ENCODE data around the gene CBX2.
A peak's percentile ranks its signal among the peaks of the same experiment; 100 is the strongest.

CBX2 gene

GRCh38 chr17:79824893-79825579 lies 47.1 kb downstream of the CBX2 start:
- Histone ChIP-seq H3K27me3 (ENCODE audit: insufficient read depth, poor library complexity, severe bottlenecking) (no peaks in the 10 kb centered on the region), H3K4me3 (replicated peaks; ENCODE audit: insufficient read depth, low read length) (no peak overlapping the region), H3K27ac (replicated peaks) (no peak overlapping the region)
- TF ChIP-seq, protein P1, sequence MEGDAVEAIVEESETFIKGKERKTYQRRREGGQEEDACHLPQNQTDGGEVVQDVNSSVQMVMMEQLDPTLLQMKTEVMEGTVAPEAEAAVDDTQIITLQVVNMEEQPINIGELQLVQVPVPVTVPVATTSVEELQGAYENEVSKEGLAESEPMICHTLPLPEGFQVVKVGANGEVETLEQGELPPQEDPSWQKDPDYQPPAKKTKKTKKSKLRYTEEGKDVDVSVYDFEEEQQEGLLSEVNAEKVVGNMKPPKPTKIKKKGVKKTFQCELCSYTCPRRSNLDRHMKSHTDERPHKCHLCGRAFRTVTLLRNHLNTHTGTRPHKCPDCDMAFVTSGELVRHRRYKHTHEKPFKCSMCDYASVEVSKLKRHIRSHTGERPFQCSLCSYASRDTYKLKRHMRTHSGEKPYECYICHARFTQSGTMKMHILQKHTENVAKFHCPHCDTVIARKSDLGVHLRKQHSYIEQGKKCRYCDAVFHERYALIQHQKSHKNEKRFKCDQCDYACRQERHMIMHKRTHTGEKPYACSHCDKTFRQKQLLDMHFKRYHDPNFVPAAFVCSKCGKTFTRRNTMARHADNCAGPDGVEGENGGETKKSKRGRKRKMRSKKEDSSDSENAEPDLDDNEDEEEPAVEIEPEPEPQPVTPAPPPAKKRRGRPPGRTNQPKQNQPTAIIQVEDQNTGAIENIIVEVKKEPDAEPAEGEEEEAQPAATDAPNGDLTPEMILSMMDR (IDR thresholded peaks at IDR 0.05; ENCODE audit: insufficient read depth, low read length), result no peak
- TF ChIP-seq SPI1 (IDR thresholded peaks at IDR 0.05; ENCODE audit: borderline replicate concordance, low read depth), result no peak
- no peak for TF ChIP-seq GABPA (IDR thresholded peaks at IDR 0.05; ENCODE audit: low read depth)
- TF ChIP-seq REST (IDR thresholded peaks at IDR 0.05; ENCODE audit: insufficient replicate concordance, low read depth), result no peak
- no peak for TF ChIP-seq POLR2AphosphoS5 (IDR thresholded peaks at IDR 0.05; ENCODE audit: low read depth)
- DNase-seq (ENCODE audit: low read depth in 1 of 2, low spot score in 1 of 2), result no peak

DNA sequence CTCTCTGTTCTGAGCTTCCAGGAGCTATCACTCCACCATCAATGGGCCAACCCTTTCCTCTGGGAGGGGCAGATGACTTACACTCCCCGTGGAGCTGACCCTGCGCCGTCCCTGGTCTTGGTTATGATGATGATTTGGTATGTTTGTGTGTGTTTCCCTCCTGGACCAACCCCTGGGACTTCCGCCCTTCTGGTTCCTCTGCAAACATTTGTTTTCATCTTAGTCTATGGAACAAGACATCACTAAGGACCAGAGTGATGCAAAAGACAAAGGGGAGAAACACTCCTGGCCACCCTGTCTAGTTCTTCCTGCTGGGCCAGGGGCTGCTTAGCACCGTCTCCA lies 47.6 kb downstream of the CBX2 start:
- no peak for DNase-seq (ENCODE audit: low read depth in 1 of 2, low spot score in 1 of 2)
- no peaks in the 10 kb centered on the region for H3K27me3 ChIP-seq (ENCODE audit: insufficient read depth, poor library complexity, severe bottlenecking)
- H3K4me3 ChIP-seq (replicated peaks; ENCODE audit: insufficient read depth, low read length), result no peak overlapping the region
- TF ChIP-seq REST (IDR thresholded peaks at IDR 0.05; ENCODE audit: insufficient replicate concordance, low read depth), result no peak
- TF ChIP-seq GABPA (IDR thresholded peaks at IDR 0.05; ENCODE audit: low read depth), result no peak
- no peak for TF ChIP-seq SPI1 (IDR thresholded peaks at IDR 0.05; ENCODE audit: borderline replicate concordance, low read depth)
- no peak for TF ChIP-seq POLR2AphosphoS5 (IDR thresholded peaks at IDR 0.05; ENCODE audit: low read depth)
- TF ChIP-seq, protein P1 (IDR thresholded peaks at IDR 0.05; ENCODE audit: insufficient read depth, low read length), result no peak
- H3K27ac ChIP-seq (replicated peaks), result no peak overlapping the region

- Histone ChIP-seq H3K4me3 (replicated peaks; ENCODE audit: insufficient read depth, low read length) (no peak overlapping the region), H3K27me3 (ENCODE audit: insufficient read depth, poor library complexity, severe bottlenecking) (no peaks in the 10 kb centered on the region), H3K27ac (replicated peaks) (no peak overlapping the region)
- TF ChIP-seq POLR2AphosphoS5 (IDR thresholded peaks at IDR 0.05; ENCODE audit: low read depth), result peak; percentile 29; the same call in 1 of the 2 replicates
- no peak for TF ChIP-seq REST (IDR thresholded peaks at IDR 0.05; ENCODE audit: insufficient replicate concordance, low read depth)
- peak; percentile 57; the same call in 1 of the 2 replicates for TF ChIP-seq GABPA (IDR thresholded peaks at IDR 0.05; ENCODE audit: low read depth)
- peak; percentile 100 for TF ChIP-seq SPI1 (IDR thresholded peaks at IDR 0.05; ENCODE audit: borderline replicate concordance, low read depth)
- DNase-seq (ENCODE audit: low read depth in 1 of 2, low spot score in 1 of 2), result peak in 1 of 2 experiments; percentile 82
Measured at GRCh38 chr17:79826204-79826680, 48.3 kb downstream of the CBX2 start.

Measured in HL-60 (cell line).